ENCODE measurements around the gene BUB3.

GRCh38 chr10:123150986-123151736 is 3.0 kb upstream of the BUB3 start:
- TF ChIP-seq CTCF (conservative IDR thresholded peaks at IDR 0.05; ENCODE audit: low read depth, low read length) (no peak), EZH2 (IDR thresholded peaks at IDR 0.05; ENCODE audit: low read length, unreplicated experiment) (no peak), EZH2phosphoT487 (IDR thresholded peaks at IDR 0.05; ENCODE audit: borderline replicate concordance, low read length) (no peak)
